ENCODE measurements around the gene NECAP2.

NECAP2 gene

DNA sequence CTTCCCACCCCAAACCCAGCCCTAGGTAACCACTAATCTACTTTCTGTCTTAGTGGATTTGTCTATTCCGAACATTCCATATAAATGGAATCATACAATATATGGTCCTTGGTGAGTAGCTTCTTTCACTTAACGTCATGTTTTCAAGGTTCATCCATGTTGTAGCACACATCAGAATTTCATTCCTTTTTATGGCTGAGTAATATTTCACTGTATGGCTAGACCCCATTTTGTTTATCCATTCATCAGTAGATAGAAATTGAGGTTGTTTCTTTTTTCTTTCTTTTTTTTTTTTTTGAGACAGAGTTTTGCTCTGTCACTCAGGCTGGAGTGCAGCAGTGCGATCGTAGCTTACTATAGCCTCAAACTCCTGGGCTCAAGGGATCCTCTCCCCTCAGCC lies 6.5 kb upstream of the NECAP2 start:
- ChIA-PET POLR2A (interaction anchor here (1.1 kb wide), 1 partner anchor 81 kb away, joined by 4 read pairs; the partner anchor contains the start of gene FBXO42), CTCF (no interaction called here)
- DNase-seq (ENCODE audit: extremely low spot score): no peak
- TF ChIP-seq FOXM1 (IDR thresholded peaks at IDR 0.05; ENCODE audit: borderline replicate concordance) (no peak), SUZ12 (IDR thresholded peaks at IDR 0.05) (no peak), ZNF384 (IDR thresholded peaks at IDR 0.05) (no peak), SP1 (IDR thresholded peaks at IDR 0.05) (no peak), TARDBP (IDR thresholded peaks at IDR 0.05) (no peak), ELF4 (IDR thresholded peaks at IDR 0.05) (no peak), FOXK2 (IDR thresholded peaks at IDR 0.05) (no peak), HDGF (IDR thresholded peaks at IDR 0.05; ENCODE audit: borderline replicate concordance) (no peak), NFRKB (IDR thresholded peaks at IDR 0.05) (no peak), BHLHE40 (IDR thresholded peaks at IDR 0.05; ENCODE audit: borderline replicate concordance) (no peak), CTBP1 (IDR thresholded peaks at IDR 0.05; ENCODE audit: borderline replicate concordance) (no peak), L3MBTL2 (conservative IDR thresholded peaks at IDR 0.05) (no peak)
- TF ChIP-seq, protein P1, sequence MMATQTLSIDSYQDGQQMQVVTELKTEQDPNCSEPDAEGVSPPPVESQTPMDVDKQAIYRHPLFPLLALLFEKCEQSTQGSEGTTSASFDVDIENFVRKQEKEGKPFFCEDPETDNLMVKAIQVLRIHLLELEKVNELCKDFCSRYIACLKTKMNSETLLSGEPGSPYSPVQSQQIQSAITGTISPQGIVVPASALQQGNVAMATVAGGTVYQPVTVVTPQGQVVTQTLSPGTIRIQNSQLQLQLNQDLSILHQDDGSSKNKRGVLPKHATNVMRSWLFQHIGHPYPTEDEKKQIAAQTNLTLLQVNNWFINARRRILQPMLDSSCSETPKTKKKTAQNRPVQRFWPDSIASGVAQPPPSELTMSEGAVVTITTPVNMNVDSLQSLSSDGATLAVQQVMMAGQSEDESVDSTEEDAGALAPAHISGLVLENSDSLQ (IDR thresholded peaks at IDR 0.05): no peak

DNA sequence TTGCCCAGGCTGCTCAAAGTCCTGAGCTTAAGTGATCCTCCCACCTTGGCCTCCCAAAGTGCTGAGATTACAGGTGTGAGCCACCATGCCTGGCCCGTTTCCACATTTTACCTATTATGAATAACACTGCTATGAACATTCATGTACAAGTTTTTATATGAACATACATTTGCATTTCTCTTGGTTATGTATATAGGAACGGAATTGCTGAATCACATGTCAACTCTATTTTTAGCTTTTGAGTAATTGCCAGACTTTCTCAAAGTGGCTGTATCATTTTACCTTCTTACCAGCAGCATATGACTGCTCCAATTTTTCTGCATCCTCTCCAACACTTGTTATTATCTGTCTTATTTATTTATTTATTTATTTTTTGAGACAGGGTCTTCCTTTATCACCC lies 6.0 kb upstream of the NECAP2 start:
- no peak for TF ChIP-seq HDGF (IDR thresholded peaks at IDR 0.05; ENCODE audit: borderline replicate concordance)
- TF ChIP-seq ZNF384 (IDR thresholded peaks at IDR 0.05): no peak
- TF ChIP-seq FOXA1 (IDR thresholded peaks at IDR 0.05): no peak
- TF ChIP-seq CTBP1 (IDR thresholded peaks at IDR 0.05; ENCODE audit: borderline replicate concordance): no peak
- TF ChIP-seq L3MBTL2 (conservative IDR thresholded peaks at IDR 0.05): no peak
- TF ChIP-seq SP1 (IDR thresholded peaks at IDR 0.05): no peak
- TF ChIP-seq ARNT (IDR thresholded peaks at IDR 0.05): no peak
- TF ChIP-seq, protein P1 (IDR thresholded peaks at IDR 0.05): no peak
- no peak for DNase-seq (ENCODE audit: extremely low spot score)
- ChIA-PET CTCF (no interaction called here), POLR2A (no interaction called here)

DNA sequence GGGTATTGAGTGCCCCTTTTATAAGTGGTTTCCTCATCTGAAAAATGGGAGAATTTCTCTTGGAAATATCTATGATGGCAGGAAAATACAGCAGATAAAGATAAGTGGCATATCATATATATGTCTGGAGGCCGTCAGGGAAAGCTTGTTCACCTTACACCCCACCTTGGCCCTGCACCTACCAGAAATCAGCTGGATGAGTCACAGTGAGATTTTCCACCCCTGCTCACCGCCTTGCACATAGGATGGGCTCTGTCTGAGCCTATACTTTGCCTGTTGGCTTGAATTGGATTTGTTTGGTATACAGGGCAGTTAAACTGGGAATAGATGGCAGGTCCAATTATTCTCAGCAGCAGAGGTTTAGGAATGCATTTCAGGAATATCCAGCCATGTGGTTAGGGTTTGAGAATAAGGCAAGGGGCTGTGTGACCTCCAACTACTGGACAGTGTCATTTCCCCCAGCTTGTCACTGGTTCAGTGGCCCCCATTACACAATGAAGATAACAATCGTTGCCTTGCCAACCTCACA lies 3.5 kb upstream of the NECAP2 start, which contains the start of gene SPATA21:
Gene SPATA21, minus strand, starts transcription at position 479 of the 529 bp plus-strand sequence. CDS start 6,053 bp downstream, outside the sequence.
- ChIA-PET CTCF (no interaction called here), POLR2A (no interaction called here)
- TF ChIP-seq CTBP1 (IDR thresholded peaks at IDR 0.05; ENCODE audit: borderline replicate concordance) (no peak), HDGF (IDR thresholded peaks at IDR 0.05; ENCODE audit: borderline replicate concordance) (no peak), FOXA1 (IDR thresholded peaks at IDR 0.05) (no peak), SP1 (IDR thresholded peaks at IDR 0.05) (no peak), L3MBTL2 (conservative IDR thresholded peaks at IDR 0.05) (no peak), LEF1 (IDR thresholded peaks at IDR 0.05; ENCODE audit: borderline replicate concordance) (no peak), ZNF384 (IDR thresholded peaks at IDR 0.05) (no peak), FOXK2 (IDR thresholded peaks at IDR 0.05) (no peak), ARNT (IDR thresholded peaks at IDR 0.05) (no peak), ELF4 (IDR thresholded peaks at IDR 0.05) (no peak), NFRKB (IDR thresholded peaks at IDR 0.05) (no peak), SUZ12 (IDR thresholded peaks at IDR 0.05) (no peak), TARDBP (IDR thresholded peaks at IDR 0.05) (no peak), FOXM1 (IDR thresholded peaks at IDR 0.05; ENCODE audit: borderline replicate concordance) (no peak)
- TF ChIP-seq, protein P1 (IDR thresholded peaks at IDR 0.05): no peak
- DNase-seq (ENCODE audit: extremely low spot score): no peak

DNA sequence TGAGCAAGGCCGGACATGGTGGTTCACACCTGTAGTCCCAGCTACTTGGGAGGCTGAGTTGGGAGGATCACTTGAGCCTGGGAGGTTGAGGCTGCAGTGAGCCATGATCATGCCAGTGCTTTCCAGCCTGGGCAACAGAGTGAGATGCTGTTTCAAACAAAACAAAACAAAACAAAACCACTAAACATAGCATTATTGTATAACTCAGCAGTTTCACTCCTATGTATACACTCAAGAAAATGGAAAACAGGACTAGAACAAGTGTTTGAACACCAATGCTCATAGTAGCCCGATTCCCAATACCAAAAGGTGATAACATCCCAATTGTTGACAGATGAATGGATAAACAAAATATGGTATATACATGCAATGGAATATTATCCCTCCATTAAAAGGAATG lies 2.0 kb upstream of the NECAP2 start:
- ChIA-PET CTCF (no interaction called here), POLR2A (no interaction called here)
- TF ChIP-seq ZNF384 (IDR thresholded peaks at IDR 0.05): no peak
- TF ChIP-seq FOXK2 (IDR thresholded peaks at IDR 0.05): no peak
- no peak for TF ChIP-seq FOXA1 (IDR thresholded peaks at IDR 0.05)
- no peak for TF ChIP-seq FOXM1 (IDR thresholded peaks at IDR 0.05; ENCODE audit: borderline replicate concordance)
- TF ChIP-seq SUZ12 (IDR thresholded peaks at IDR 0.05): no peak
- no peak for TF ChIP-seq BHLHE40 (IDR thresholded peaks at IDR 0.05; ENCODE audit: borderline replicate concordance)
- TF ChIP-seq SP1 (IDR thresholded peaks at IDR 0.05): no peak
- no peak for TF ChIP-seq LEF1 (IDR thresholded peaks at IDR 0.05; ENCODE audit: borderline replicate concordance)
- TF ChIP-seq HDGF (IDR thresholded peaks at IDR 0.05; ENCODE audit: borderline replicate concordance): no peak
- TF ChIP-seq, protein P1 (IDR thresholded peaks at IDR 0.05): no peak
- no peak for DNase-seq (ENCODE audit: extremely low spot score)

DNA sequence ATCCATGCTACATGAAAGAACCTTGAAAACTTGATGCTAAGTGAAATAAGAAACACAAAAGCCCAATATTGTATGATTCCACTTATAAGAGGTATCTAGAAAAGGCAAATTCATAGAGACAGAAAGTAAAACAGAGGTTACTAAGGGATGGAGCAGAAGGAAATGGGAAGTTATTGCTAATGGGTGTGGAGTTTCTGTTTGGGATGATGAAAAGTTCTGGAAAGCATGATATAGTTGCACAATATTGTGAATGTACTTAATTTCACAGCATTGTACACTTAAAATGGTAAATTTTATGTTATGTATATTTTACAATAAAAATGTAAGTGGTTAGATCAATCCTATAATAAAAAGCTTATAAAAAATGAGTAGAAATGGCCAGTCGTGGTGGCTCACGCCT lies 1.6 kb upstream of the NECAP2 start:
- ChIA-PET POLR2A (no interaction called here), CTCF (interaction anchor here (1.2 kb wide), 1 partner anchor 8 kb away, joined by 3 read pairs; no protein-coding TSS in a partner anchor)
- no peak for DNase-seq (ENCODE audit: extremely low spot score)
- TF ChIP-seq ARNT (IDR thresholded peaks at IDR 0.05): no peak
- no peak for TF ChIP-seq ELF4 (IDR thresholded peaks at IDR 0.05)
- TF ChIP-seq NFRKB (IDR thresholded peaks at IDR 0.05): no peak
- no peak for TF ChIP-seq L3MBTL2 (conservative IDR thresholded peaks at IDR 0.05)
- TF ChIP-seq LEF1 (IDR thresholded peaks at IDR 0.05; ENCODE audit: borderline replicate concordance): no peak
- TF ChIP-seq CTBP1 (IDR thresholded peaks at IDR 0.05; ENCODE audit: borderline replicate concordance): no peak
- no peak for TF ChIP-seq SP1 (IDR thresholded peaks at IDR 0.05)
- no peak for TF ChIP-seq SUZ12 (IDR thresholded peaks at IDR 0.05)
- TF ChIP-seq TARDBP (IDR thresholded peaks at IDR 0.05): no peak
- no peak for TF ChIP-seq FOXA1 (IDR thresholded peaks at IDR 0.05)
- no peak for TF ChIP-seq BHLHE40 (IDR thresholded peaks at IDR 0.05; ENCODE audit: borderline replicate concordance)
- no peak for TF ChIP-seq FOXM1 (IDR thresholded peaks at IDR 0.05; ENCODE audit: borderline replicate concordance)
- TF ChIP-seq, protein P1 (IDR thresholded peaks at IDR 0.05): no peak
- no peak for TF ChIP-seq FOXK2 (IDR thresholded peaks at IDR 0.05)
- TF ChIP-seq ZNF384 (IDR thresholded peaks at IDR 0.05): no peak
